OCI-M2 (cell line): ENCODE data around the gene ALDH5A1.

Experiments used
- DNase-seq: peaks from one replicate; lab custom pipeline; 2025; ENCODE audit not compliant: unreplicated experiment; lab: John Stamatoyannopoulos, UW

The ALDH5A1 gene

GRCh38 chr6:24522228-24523176 is 27.7 kb downstream of the ALDH5A1 start:
- DNase-seq, result no peak

GRCh38 chr6:24524329-24524728 is 29.6 kb downstream of the ALDH5A1 start:
- no peak for DNase-seq

GRCh38 chr6:24524805-24525204 is 30.0 kb downstream of the ALDH5A1 start:
- DNase-seq, result no peak

- no peak for DNase-seq
Measured at GRCh38 chr6:24529985-24530384, 35.2 kb downstream of the ALDH5A1 start.

GRCh38 chr6:24534329-24534728 is 39.6 kb downstream of the ALDH5A1 start:
- DNase-seq, result no peak

- DNase-seq, result no peak
Measured at GRCh38 chr6:24535210-24535609, 40.4 kb downstream of the ALDH5A1 start.

GRCh38 chr6:24536466-24536865 is 41.7 kb downstream of the ALDH5A1 start:
- no peak for DNase-seq

- DNase-seq, result no peak
Measured at GRCh38 chr6:24537082-24537699, 42.4 kb downstream of the ALDH5A1 start.

- DNase-seq, result no peak
Measured at GRCh38 chr6:24537771-24538385, 43.1 kb downstream of the ALDH5A1 start.

- no peak for DNase-seq
Measured at GRCh38 chr6:24539416-24539815, 44.6 kb downstream of the ALDH5A1 start.

GRCh38 chr6:24540197-24540596 is 45.4 kb downstream of the ALDH5A1 start:
- no peak for DNase-seq

GRCh38 chr6:24543683-24544082 is 48.9 kb downstream of the ALDH5A1 start:
- DNase-seq, result no peak

GRCh38 chr6:24545183-24545582 is 50.4 kb downstream of the ALDH5A1 start:
- DNase-seq, result no peak

- DNase-seq, result no peak
Measured at GRCh38 chr6:24545691-24546090, 50.9 kb downstream of the ALDH5A1 start.

GRCh38 chr6:24546439-24546838 is 51.7 kb downstream of the ALDH5A1 start:
- DNase-seq, result no peak

GRCh38 chr6:24547243-24547642 is 52.5 kb downstream of the ALDH5A1 start:
- DNase-seq, result no peak

- no peak for DNase-seq
Measured at GRCh38 chr6:24549158-24549557, 54.4 kb downstream of the ALDH5A1 start.

GRCh38 chr6:24549674-24550353 is 55.0 kb downstream of the ALDH5A1 start:
- no peak for DNase-seq

GRCh38 chr6:24551139-24551538 is 56.4 kb downstream of the ALDH5A1 start:
- no peak for DNase-seq

- DNase-seq, result no peak
Measured at GRCh38 chr6:24554474-24554873, 59.7 kb downstream of the ALDH5A1 start.

- no peak for DNase-seq
Measured at GRCh38 chr6:24558516-24558915, 63.7 kb downstream of the ALDH5A1 start.
